ENCODE measurements around the gene MAEA.

Gene MAEA

GRCh38 chr4:1251773-1252066 is 38.0 kb upstream of the MAEA start:
- no peak overlapping the region for H3K9ac ChIP-seq (ENCODE audit: insufficient read length, low read depth)
- no peak overlapping the region for H3K4me3 ChIP-seq (ENCODE audit: insufficient read length, low read depth)
- peaks cover 17% of the 10 kb centered on the region for H3K4me1 ChIP-seq (ENCODE audit: insufficient read depth, insufficient read length)
- TF ChIP-seq ZNF274 (IDR thresholded peaks at IDR 0.05; ENCODE audit: low read depth, low read length) (no peak), YY1 (IDR thresholded peaks at IDR 0.05; ENCODE audit: insufficient read depth, insufficient read length) (no peak), SUZ12 (IDR thresholded peaks at IDR 0.05; ENCODE audit: extremely low read depth, insufficient read depth, insufficient read length) (no peak)
- H3K9me3 ChIP-seq (ENCODE audit: insufficient read depth, low read length): peaks cover 54% of the 10 kb centered on the region
- DNase-seq (ENCODE audit: low read depth, low spot score): no peak
- H3K27me3 ChIP-seq (ENCODE audit: insufficient read depth, insufficient read length): no peaks in the 10 kb centered on the region
- H3K36me3 ChIP-seq (ENCODE audit: insufficient read depth, insufficient read length, low read length): peaks cover 27% of the 10 kb centered on the region

DNA sequence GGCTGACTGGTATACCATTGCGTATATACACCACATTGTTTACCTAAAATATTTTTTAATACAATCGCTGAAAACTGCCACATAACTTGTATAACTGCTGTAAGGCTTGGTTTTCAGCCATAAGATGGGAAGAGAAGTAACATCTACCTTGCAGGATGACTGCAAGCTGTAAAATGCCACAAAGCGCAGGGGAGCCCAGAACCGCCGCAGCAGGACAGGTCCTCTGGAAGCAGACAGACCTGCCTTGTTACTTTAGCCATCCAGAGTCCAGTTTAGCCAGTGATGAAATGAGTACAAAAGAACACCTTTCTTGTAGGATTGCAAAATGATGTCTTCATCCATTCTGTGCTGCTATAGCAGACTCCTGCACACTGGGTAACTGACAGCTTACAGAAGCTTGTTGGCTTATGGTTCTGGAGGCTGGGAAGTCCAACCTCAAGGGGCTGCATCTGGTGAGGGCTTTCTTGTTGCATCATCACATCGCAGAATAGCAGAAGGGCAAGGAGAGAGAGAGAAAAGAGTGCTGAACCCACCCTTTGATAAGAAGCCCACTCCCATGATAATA is 36.7 kb upstream of the MAEA start:
- Histone ChIP-seq H3K27me3 (ENCODE audit: insufficient read depth, insufficient read length) (no peaks in the 10 kb centered on the region), H3K4me1 (ENCODE audit: insufficient read depth, insufficient read length) (peaks cover 10% of the 10 kb centered on the region), H3K9me3 (ENCODE audit: insufficient read depth, low read length) (peaks cover 67% of the 10 kb centered on the region), H3K36me3 (ENCODE audit: insufficient read depth, insufficient read length, low read length) (peaks cover 27% of the 10 kb centered on the region), H3K9ac (ENCODE audit: insufficient read length, low read depth) (no peak overlapping the region), H3K4me3 (ENCODE audit: insufficient read length, low read depth) (no peak overlapping the region)
- TF ChIP-seq YY1 (IDR thresholded peaks at IDR 0.05; ENCODE audit: insufficient read depth, insufficient read length) (no peak), ZNF274 (IDR thresholded peaks at IDR 0.05; ENCODE audit: low read depth, low read length) (no peak), SUZ12 (IDR thresholded peaks at IDR 0.05; ENCODE audit: extremely low read depth, insufficient read depth, insufficient read length) (no peak)
- DNase-seq (ENCODE audit: low read depth, low spot score): no peak

DNA sequence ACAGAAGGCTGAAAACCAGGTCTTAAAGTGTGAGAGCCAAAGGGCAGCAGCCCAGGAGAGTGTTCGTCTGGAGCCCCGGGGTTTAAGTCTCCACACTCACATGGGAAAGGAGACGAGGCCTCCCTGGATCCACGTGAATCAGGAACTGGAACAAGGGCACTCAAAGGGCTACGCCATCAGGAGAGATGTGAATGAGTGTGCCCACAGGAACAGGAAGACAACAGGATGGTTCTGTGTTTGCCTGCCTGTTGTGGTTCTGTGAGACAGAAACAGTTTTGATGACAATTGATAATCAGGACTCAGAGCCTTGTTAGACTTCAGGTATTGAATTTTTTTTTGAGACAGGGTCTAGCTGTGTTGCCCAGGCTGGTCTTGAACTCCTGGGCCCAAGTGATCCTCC is 35.9 kb upstream of the MAEA start:
- peaks cover 10% of the 10 kb centered on the region for H3K4me1 ChIP-seq (ENCODE audit: insufficient read depth, insufficient read length)
- peaks cover 70% of the 10 kb centered on the region for H3K9me3 ChIP-seq (ENCODE audit: insufficient read depth, low read length)

DNA sequence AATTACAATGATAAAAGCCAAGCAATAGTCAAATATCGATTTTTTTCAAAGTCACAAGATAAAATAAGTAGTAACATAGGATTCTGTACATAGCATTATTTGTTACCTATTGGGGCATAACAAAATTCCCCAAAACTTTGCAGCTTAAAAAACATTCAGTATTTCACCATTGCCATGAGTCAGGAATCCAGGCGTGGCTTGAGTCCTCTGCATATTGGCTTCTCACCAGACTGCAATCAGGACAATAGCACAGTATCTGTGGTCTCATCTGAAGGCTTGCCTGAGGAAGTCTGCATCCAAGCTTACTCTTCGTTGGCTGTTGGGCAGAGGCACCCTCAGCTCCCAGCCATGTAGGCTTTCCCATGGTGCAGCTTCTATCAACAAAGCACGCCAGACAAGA is 34.5 kb upstream of the MAEA start:
- Histone ChIP-seq H3K9me3 (ENCODE audit: insufficient read depth, low read length) (peaks cover 70% of the 10 kb centered on the region), H3K9ac (ENCODE audit: insufficient read length, low read depth) (no peak overlapping the region), H3K27me3 (ENCODE audit: insufficient read depth, insufficient read length) (no peaks in the 10 kb centered on the region), H3K4me3 (ENCODE audit: insufficient read length, low read depth) (no peak overlapping the region), H3K36me3 (ENCODE audit: insufficient read depth, insufficient read length, low read length) (peaks cover 27% of the 10 kb centered on the region), H3K4me1 (ENCODE audit: insufficient read depth, insufficient read length) (peaks cover 6% of the 10 kb centered on the region)
- no peak for DNase-seq (ENCODE audit: low read depth, low spot score)
- TF ChIP-seq YY1 (IDR thresholded peaks at IDR 0.05; ENCODE audit: insufficient read depth, insufficient read length) (no peak), ZNF274 (IDR thresholded peaks at IDR 0.05; ENCODE audit: low read depth, low read length) (no peak), SUZ12 (IDR thresholded peaks at IDR 0.05; ENCODE audit: extremely low read depth, insufficient read depth, insufficient read length) (no peak)

More for the DNA sequence above, 35.9 kb upstream of the MAEA start:
- TF ChIP-seq YY1 (IDR thresholded peaks at IDR 0.05; ENCODE audit: insufficient read depth, insufficient read length) (no peak), SUZ12 (IDR thresholded peaks at IDR 0.05; ENCODE audit: extremely low read depth, insufficient read depth, insufficient read length) (no peak), ZNF274 (IDR thresholded peaks at IDR 0.05; ENCODE audit: low read depth, low read length) (no peak)
- Histone ChIP-seq H3K4me3 (ENCODE audit: insufficient read length, low read depth) (no peak overlapping the region), H3K9ac (ENCODE audit: insufficient read length, low read depth) (no peak overlapping the region), H3K27me3 (ENCODE audit: insufficient read depth, insufficient read length) (no peaks in the 10 kb centered on the region), H3K36me3 (ENCODE audit: insufficient read depth, insufficient read length, low read length) (peaks cover 27% of the 10 kb centered on the region)
- no peak for DNase-seq (ENCODE audit: low read depth, low spot score)

- peaks cover 70% of the 10 kb centered on the region for H3K9me3 ChIP-seq (ENCODE audit: insufficient read depth, low read length)
- H3K27me3 ChIP-seq (ENCODE audit: insufficient read depth, insufficient read length): no peaks in the 10 kb centered on the region
- no peak for TF ChIP-seq SUZ12 (IDR thresholded peaks at IDR 0.05; ENCODE audit: extremely low read depth, insufficient read depth, insufficient read length)
- TF ChIP-seq ZNF274 (IDR thresholded peaks at IDR 0.05; ENCODE audit: low read depth, low read length): no peak
- TF ChIP-seq YY1 (IDR thresholded peaks at IDR 0.05; ENCODE audit: insufficient read depth, insufficient read length): no peak
- H3K4me1 ChIP-seq (ENCODE audit: insufficient read depth, insufficient read length): peaks cover under 1% of the 10 kb centered on the region
- no peak overlapping the region for H3K9ac ChIP-seq (ENCODE audit: insufficient read length, low read depth)
- H3K4me3 ChIP-seq (ENCODE audit: insufficient read length, low read depth): no peak overlapping the region
- DNase-seq (ENCODE audit: low read depth, low spot score): no peak
- peaks cover 24% of the 10 kb centered on the region for H3K36me3 ChIP-seq (ENCODE audit: insufficient read depth, insufficient read length, low read length)
Observed at GRCh38 chr4:1255699-1256098, 34.0 kb upstream of the MAEA start.

DNA sequence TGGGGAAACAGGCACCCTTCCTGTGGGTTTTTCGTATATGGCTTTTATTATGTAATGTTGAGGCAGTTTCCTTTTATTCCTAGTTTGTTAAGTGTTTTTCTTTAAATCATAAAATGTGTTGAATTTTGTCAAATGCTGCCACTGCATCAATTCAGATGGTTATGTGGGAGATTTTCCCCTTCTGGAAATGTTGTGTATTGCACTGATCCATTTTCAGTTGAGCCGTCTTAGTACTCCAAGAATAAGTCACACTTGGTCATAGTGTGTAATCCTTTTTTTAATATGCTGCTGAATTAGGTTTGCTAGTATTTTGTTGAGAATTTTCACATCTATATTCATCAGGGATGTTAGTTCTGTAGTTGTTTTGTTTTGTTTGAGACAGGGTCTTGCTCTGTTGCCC is 31.2 kb upstream of the MAEA start:
- no peaks in the 10 kb centered on the region for H3K27me3 ChIP-seq (ENCODE audit: insufficient read depth, insufficient read length)
- TF ChIP-seq ZNF274 (IDR thresholded peaks at IDR 0.05; ENCODE audit: low read depth, low read length) (no peak), SUZ12 (IDR thresholded peaks at IDR 0.05; ENCODE audit: extremely low read depth, insufficient read depth, insufficient read length) (no peak), YY1 (IDR thresholded peaks at IDR 0.05; ENCODE audit: insufficient read depth, insufficient read length) (no peak)
- no peak for DNase-seq (ENCODE audit: low read depth, low spot score)
- no peak overlapping the region for H3K4me3 ChIP-seq (ENCODE audit: insufficient read length, low read depth)
- H3K36me3 ChIP-seq (ENCODE audit: insufficient read depth, insufficient read length, low read length): no peaks in the 10 kb centered on the region
- no peak overlapping the region for H3K9ac ChIP-seq (ENCODE audit: insufficient read length, low read depth)
- no peaks in the 10 kb centered on the region for H3K4me1 ChIP-seq (ENCODE audit: insufficient read depth, insufficient read length)
- H3K9me3 ChIP-seq (ENCODE audit: insufficient read depth, low read length): peaks cover 49% of the 10 kb centered on the region

GRCh38 chr4:1259966-1260365 is 29.7 kb upstream of the MAEA start:
- Histone ChIP-seq H3K27me3 (ENCODE audit: insufficient read depth, insufficient read length) (no peaks in the 10 kb centered on the region), H3K4me3 (ENCODE audit: insufficient read length, low read depth) (no peak overlapping the region), H3K4me1 (ENCODE audit: insufficient read depth, insufficient read length) (no peaks in the 10 kb centered on the region), H3K9ac (ENCODE audit: insufficient read length, low read depth) (no peak overlapping the region), H3K9me3 (ENCODE audit: insufficient read depth, low read length) (peaks cover 39% of the 10 kb centered on the region), H3K36me3 (ENCODE audit: insufficient read depth, insufficient read length, low read length) (peaks cover 4% of the 10 kb centered on the region)
- TF ChIP-seq YY1 (IDR thresholded peaks at IDR 0.05; ENCODE audit: insufficient read depth, insufficient read length) (no peak), SUZ12 (IDR thresholded peaks at IDR 0.05; ENCODE audit: extremely low read depth, insufficient read depth, insufficient read length) (no peak), ZNF274 (IDR thresholded peaks at IDR 0.05; ENCODE audit: low read depth, low read length) (no peak)
- no peak for DNase-seq (ENCODE audit: low read depth, low spot score)
